GM18858 (cell line): Measurements from ENCODE around the gene FBRS.
"Not testable (repeated sequence)": the region's sequence is repeated elsewhere in the genome, so short reads cannot be mapped to it uniquely, and the experiment has no call there.

Source experiments
- ATAC-seq: cut with Tn5 transposase; IDR thresholded peaks from one replicate; pipeline ENCODE4 v1.9.1; 2021; ENCODE audit not compliant: unreplicated experiment

Gene FBRS

DNA sequence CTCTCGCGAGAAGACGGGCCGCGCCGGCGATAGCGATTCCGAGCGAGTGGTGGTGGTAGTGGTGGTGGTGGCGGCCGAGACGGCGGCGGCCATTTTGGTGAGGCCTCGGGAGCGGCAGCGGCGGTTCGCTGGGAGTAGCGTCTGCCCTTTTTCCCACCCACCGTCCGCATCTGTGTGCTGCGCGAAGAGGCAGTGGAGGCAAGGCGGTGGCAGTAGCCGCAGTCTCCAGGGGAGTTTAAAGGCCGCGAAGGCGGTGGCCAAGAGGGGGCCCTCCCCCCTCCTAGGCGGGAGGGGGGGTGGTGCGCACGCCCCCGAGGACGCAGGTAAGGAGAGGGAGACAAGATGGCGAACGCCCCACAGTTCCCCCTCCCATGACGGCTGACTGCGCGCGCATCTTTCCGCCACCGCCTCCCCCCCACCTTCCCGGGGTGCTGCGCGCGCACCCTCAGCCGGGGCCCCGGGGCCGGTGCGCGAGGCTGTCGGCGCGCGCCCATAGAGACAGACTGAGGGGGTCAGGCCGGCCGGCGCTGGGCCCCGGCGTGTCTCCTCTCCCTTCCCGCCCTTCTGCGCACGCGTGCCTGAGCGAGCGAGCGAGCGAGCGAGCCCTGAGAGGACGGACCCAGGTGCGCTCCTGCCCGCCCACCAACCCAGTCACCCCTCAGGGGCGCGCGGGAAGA is 40.0 kb downstream of the FBRS start:
- ATAC-seq: peak; percentile 46

DNA sequence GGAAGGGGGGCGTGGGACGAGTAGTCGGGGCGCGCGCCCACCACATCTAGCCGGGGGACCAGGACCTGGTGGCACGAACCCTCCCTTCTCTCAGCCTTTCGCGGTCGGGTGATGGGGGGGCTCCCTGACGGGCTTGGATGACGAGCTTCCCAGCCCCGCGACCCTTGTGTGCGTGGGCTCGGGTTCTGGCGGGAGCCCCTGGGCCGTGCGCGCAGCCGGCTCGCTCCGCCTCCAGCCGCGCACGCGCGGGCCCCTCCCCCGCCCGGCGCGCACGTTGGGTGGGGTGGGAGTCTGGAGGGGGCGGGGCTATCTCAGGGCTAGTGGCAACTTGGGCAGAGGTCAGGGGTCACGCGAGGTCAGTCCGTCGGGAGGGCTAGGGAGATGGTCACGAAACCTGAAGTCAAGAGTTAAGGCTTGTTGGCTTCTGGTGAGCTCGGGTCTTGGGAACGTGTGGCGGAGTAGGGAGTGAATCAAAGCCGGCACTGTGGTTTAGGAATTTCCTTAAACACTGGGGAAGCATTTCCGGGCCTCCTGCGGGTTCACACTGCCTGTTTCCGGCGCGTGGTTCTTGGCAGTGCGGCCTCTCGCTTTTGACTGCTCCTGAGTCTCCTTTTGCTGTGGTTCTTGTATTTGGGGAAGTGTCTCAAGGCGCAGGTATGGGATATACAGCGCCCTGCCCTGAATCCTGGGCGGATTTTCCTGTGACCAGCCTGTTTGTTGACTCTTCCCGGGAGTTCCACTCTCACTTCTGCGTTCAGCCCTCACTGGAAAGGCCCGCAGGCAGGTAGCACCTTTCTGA is 40.8 kb downstream of the FBRS start, which contains the start of gene SRCAP:
TSS of gene SRCAP (plus strand) at position 356 of the 799 bp plus-strand sequence. CDS start 1,654 bp downstream, outside the sequence.
- ATAC-seq: no peak

DNA sequence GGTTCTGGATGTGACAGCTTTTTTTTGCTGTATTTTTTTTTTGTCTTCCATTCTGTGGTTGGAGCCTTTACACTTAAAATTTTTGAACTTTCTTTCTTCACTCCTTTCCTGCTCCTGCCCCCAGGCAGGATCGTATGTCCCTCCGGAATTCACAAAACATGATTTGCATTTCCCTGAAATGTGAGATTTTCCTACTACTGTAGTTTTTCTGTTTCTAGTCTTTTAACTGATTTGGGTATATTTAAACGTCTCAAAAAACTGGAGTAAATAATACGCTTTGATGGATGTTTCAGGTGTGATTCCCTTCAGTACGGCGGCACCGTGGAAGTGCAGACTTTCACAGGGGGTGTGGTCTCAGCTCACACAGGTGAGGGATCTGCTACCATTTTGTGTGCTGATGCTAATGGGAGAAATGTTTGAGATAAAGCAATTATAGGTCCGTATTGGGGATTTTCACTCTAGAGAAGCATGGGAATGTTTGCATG is 41.4 kb downstream of the FBRS start:
- no peak for ATAC-seq

DNA sequence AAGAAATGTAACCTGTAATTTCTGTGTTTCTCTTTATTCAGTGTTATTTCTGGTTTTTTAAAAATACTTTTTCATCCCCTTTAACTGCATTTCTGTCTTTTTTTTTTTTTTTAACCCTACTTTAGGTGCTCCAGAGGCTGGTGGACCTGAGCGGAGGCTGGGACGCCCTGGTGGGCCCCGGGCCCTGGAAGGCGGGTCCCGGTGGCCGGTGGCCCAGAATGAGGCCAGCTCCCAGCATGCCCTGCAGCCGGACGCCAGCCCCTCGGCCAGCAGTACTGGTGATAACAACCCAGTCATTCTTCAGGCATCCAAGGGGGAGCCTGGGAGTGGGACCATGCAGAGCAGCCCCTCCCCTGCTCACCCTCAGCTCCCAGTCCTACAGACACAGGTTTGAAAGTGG is 42.3 kb downstream of the FBRS start:
- ATAC-seq: no peak

DNA sequence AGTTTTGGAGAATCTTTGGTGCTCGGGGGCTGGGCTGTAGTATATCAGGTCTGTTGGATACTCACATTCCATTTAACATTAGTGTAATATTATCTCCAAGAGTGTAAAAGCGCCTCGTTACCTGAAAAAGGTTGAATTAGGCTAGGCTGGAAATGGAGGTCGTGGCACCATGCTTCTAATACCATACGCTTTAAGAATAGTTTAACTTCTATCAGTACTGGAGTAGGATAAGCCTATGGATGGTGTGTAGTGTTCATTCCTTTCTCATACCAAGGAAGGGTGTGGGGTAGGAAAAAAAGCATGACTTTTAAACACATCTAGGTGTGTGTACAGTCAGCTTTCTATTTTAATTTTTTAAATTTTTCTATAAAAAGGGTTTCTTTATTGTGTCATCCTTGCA is 42.7 kb downstream of the FBRS start:
- no peak for ATAC-seq

DNA sequence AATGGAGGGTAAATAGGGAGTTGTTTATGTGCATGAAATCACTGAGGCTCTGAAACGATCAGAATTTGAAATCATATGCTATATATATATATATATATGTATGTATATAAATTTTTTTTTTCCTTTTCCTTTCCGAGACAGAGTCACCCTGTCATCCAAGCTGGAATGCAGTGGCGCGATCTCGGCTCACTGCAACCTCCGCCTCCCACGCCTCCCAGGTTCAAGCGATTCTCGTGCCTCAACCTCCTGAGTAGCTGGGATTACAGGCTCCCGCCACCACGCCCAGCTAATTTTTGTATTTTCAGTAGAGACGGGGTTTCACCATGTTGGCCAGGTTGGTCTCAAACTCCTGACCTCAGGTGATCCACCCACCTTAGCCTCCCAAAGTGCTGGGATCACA is 44.8 kb downstream of the FBRS start:
- not testable (repeated sequence) for ATAC-seq

DNA sequence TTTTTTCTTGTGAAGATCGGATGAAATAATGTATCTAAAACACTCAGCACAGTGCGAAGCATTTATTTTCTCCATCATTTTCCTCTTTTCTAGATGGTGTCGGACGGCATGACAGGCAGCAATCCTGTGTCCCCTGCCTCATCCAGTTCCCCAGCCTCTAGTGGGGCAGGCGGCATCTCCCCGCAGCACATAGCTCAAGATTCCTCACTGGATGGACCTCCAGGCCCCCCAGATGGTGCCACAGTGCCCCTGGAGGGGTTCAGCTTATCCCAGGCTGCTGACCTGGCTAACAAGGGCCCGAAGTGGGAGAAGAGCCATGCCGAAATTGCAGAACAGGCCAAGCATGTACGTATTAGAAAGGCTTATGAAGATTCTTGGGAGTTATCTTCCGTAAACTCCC is 45.7 kb downstream of the FBRS start:
- ATAC-seq: no peak

DNA sequence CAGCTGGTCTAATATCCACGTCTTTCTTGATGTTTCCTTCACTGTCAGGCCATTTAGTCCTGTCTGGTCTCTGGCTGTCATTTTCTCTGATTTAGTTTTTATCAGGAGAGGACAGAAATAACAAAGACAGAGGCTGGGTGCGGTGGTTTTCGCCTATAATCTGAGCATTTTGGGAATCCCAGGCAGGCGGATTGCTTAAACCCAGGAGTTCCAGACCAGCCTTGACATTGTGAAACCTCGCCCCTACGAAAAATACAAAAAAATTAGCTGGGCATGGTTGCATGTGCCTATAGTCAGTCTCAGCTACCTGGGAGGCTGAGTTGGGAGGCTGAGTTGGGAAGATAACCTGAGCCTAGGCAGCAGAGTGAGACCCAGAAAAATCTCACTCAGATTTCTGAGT is 47.8 kb downstream of the FBRS start:
- ATAC-seq: no peak

DNA sequence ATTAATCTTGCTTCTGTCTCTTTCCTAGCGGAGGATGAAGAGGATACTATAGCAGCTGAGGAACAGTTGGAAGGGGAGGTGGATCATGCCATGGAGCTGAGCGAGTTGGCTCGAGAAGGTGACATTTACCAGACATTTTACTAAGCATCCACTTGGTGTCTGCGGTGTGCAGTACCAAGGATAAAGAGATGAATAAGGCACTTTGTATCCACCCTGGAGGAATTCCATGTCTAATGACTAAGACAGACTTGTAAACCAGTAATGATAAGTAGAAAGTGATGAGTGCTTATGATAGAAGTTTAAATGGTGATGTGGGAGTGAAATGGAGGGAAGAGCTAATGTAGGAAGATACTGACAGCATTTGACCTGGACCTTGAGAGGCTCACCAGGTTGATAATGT is 52.7 kb downstream of the FBRS start:
- ATAC-seq: no peak

DNA sequence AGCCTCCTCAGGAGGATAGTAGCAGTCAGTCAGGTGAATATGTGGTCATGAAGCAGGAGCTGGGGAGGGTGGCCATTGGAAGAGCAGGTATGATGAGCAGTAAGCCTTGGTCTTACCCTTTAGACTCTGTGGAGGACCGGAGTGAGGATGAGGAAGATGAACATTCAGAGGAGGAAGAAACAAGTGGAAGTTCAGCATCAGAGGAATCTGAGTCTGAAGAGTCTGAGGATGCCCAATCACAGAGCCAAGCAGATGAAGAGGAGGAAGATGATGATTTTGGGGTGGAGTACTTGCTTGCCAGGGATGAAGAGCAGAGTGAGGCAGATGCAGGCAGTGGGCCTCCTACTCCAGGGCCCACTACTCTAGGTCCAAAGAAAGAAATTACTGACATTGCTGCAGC is 53.5 kb downstream of the FBRS start:
- ATAC-seq: no peak

DNA sequence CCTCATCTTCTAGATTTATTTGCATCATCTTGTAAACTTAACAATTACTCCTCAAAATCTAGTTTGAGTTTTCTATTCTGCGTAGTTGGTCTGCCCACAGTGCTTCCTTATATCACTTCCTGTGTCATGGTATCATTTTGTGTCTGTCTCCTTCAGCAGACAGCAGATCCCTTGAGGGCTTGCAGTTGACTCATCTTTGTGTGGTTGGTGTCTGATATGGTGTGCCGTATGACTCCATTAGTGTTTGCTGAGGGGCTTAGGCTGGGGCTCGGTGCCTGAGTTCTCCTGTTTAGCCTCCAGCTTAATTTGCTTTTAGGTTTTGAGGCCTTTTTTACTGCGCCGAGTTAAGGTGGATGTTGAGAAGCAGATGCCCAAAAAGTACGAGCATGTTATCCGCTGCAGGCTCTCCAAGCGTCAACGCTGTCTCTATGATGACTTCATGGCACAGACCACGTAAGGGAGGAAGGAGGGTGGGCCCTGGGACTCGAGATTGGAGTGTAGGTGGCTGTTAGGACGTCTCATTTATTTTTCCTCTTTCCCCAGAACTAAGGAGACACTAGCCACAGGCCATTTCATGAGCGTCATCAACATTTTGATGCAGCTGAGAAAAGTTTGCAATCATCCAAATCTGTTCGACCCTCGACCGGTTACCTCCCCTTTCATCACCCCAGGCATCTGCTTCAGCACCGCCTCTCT is 57.7 kb downstream of the FBRS start:
- ATAC-seq: no peak

DNA sequence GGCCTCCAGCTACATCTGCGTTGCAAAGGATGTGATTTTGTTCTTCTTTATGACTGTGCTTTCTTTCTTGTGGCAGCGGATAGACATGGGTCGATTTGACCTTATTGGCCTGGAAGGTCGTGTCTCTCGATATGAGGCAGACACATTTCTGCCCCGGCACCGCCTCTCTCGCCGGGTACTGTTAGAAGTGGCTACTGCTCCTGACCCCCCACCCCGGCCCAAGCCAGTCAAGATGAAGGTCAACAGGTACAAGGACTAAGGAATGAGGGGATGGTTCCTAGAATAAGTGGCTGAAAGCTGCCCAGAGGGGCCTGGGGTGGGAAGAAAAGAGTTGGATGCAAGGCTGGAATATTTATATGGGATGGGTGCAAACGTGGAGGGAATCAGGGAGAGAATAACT is 61.9 kb downstream of the FBRS start:
- ATAC-seq: no peak
